ENCODE results near the gene MRPS30.
"Not testable (repeated sequence)": the region's sequence is repeated elsewhere in the genome, so short reads cannot be mapped to it uniquely, and the experiment has no call there.

Gene MRPS30

DNA sequence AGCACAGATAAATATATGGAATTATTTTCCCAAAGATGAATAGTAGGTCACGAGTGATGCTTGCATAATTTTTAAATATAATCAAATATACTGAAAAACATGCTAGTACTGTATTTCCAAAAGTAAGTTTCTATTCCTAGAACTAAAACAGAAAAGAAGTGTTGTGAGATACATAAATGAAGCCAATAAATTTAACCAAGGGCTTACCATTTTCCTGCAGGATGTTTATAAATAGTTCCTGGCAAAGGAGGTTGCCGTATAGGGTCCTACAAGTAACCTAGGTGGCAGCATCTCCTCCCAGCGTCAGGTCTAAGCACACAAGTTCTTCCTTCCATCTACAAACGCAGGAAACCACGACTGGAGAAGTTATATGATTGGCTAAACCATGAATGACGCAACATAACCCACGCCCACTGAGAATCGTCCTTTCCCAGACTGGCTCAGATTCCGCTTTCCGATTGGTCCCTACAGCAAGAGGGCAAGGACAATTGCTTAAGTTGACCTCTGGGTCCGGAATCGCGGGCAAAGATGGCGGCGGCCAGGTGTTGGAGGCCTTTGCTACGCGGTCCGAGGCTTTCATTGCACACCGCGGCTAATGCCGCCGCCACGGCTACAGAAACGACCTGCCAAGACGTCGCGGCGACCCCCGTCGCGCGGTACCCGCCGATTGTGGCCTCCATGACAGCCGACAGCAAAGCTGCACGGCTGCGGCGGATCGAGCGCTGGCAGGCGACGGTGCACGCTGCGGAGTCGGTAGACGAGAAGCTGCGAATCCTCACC lies at the start of gene MRPS30:
Gene MRPS30, plus strand, starts transcription at position 513 of the 780 bp plus-strand sequence. Its CDS starts 16 bp downstream, at position 529.
- peak; percentile 98 for DNase-seq

DNA sequence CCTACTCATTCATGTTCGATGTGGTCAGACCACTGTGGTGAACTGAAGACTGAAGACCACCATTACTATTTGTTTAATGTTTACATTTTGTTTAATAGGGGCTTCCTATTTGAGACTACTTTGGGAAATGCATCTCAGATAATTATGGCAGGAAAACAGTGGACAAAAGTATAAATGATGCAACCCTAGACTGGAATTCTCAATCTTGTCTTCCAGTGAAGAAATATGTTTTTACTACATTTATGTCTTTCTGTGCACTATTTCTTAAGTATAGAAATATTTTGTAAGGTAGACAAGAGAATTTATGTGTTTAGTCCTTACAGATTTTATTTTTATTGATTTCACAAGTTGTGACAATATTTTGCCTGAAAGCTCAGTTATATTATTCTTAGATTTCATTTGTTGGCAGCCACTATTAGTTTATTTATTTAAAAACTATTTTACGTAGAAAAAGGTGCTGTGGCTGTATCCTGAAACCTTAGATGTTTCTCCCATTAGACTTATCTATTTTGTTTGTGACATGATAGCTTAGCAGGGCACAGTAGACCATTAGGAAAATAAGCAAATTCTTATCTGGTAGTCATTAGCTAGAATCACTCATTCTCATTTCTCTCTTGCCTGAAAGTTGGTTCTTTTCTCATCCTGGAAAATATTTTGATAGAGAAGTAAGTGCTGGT lies 39.4 kb upstream of the MRPS30 start:
- DNase-seq: no peak

GRCh38 chr5:44769877-44770209 lies 38.9 kb upstream of the MRPS30 start:
- no peak for DNase-seq

GRCh38 chr5:44770780-44771717 lies 37.7 kb upstream of the MRPS30 start:
- no peak for DNase-seq

DNA sequence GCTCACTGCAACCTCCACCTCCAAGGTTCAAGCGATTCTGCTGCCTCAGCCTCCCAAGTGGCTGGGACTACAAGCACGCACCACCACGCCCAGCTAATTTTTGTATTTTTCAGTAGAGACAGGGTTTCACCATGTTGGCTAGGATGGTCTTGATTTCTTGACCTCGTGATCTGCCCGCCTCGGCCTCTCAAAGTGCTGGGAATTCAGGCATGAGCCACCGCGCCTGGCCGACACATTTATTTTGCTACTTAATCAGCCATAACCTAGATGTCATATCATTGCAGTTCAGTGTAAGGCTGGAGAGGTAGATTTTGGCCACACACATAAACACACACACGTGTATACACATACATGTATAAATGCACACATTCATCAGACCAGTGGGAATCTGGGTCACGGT lies 36.4 kb upstream of the MRPS30 start:
- DNase-seq: not testable (repeated sequence)

GRCh38 chr5:44774279-44774880 lies 34.4 kb upstream of the MRPS30 start:
- no peak for DNase-seq

DNA sequence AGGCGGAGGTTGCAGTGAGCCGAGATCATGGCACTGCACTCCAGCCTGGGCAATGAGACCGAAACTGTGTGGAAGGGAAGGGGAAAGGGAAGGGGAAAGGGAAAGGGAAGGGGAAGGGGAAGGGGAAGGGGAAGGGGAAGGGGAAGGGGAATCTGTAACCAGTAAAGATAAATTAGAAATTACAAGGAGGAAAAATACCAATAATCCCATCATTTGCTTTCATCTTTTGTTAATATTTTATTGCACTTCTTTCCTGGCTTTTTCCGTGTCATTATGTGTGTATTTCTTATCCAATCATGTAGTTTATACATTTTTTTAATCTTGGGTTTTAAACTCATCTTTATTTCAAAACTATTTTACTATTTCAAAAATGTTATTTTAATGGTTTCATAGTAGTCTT lies 29.6 kb upstream of the MRPS30 start:
- no peak for DNase-seq

DNA sequence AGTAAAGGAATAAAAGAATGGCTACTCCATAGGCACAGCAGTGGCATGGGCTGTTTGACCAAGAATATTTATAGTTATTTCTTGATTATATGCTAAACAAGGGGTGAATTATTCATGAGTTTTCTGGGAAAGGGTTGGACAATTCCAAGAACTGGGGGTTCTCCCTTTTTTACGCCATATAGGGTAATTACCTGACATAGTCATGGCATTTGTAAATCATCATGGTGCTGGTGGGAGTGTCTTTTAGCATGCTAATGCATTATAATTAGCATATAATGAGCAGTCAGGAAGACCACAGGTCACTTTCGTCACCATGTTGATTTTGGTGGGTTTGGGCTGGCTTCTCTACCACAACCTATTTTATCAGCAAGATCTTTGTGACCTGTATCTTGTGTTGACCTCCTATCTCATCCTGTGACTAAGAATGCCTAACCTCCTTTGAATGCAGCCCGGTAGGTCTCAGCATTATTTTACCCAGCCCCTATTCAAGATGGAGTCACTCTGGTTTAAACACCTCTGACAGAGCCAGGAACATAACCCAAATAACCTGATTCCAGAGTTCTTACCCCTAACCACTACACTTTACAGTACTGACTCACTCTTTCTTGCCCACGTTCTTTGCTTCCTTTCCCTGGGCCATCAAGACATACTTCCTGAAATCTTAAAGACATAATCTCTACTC lies 25.0 kb upstream of the MRPS30 start:
- DNase-seq: no peak

DNA sequence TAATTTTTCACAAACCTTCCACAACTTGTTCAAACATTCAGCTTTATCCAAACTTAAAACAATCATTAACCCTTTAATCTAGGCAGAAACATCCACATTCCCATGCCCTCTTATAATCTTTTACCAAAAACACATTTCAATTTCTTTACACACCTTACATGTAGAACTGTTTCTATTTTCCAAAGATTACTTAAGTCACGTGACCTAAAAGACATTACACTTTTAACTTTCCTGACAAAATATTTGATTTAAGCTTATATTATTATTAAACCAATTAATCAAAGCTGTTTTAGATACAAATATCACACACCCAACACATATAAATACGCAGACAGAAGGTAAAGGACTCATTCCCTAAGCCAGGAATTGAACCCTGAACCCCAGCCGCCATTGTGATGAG lies 21.0 kb upstream of the MRPS30 start:
- DNase-seq: no peak

GRCh38 chr5:44789372-44789995 lies 19.3 kb upstream of the MRPS30 start:
- DNase-seq: not testable (repeated sequence)

- not testable (repeated sequence) for DNase-seq
Measured at GRCh38 chr5:44792031-44792673, 16.6 kb upstream of the MRPS30 start.

DNA sequence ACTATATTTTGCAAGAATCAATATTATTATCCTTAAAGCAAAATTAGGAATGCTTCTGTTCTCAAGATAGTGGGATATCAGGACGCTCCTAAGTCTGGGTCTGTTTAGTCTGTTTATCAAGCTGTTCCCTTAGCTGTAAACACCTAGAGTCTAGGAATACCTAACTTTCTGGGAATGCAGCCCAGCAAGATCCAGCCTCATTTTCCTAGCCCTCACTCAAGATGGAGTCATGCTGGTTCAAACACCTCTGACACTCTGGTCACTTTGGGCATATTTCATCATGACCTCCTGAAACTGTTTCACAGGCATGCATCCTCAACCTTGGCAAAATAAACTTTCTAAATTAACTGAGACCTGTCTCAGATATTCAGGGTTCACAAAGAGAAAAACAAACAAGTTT lies 14.4 kb upstream of the MRPS30 start:
- no peak for DNase-seq

DNA sequence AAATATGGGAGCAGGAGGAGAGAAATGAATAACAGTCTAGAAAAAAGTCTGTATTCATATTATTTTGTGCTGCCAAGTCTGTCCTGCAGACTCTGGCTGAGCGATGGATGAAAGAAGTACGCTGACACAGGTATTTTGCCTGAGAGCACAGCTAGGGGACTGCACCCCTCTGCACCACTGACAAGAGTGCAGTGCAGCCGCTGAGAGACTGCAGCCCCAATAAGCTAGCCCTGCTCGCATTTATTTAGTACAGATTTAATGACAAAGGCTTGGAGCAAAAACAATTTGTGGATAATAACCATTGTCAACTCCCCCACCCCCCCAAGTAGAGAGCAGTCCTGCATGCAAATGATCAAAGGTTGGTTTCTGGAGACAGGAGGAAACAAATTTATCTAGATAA lies 13.3 kb upstream of the MRPS30 start:
- no peak for DNase-seq

DNA sequence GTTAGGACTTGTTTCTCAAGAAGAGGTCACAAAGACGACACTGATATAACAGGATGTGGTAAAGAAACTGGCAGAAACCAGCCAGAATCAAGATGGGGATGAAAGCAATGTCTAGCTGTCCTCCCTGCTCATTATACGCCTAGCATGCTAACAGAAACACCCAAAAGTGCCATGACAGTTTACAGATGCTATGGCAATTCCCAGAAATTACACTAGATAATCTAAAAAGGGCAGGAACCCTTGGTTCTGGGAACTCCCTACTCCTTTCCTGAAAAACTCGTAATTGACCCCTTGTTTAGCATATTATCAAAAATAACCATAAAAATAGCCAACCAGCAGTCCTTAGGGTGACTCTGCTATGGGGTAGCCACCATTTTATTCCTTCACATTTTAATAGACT lies 10.9 kb upstream of the MRPS30 start:
- no peak for DNase-seq

DNA sequence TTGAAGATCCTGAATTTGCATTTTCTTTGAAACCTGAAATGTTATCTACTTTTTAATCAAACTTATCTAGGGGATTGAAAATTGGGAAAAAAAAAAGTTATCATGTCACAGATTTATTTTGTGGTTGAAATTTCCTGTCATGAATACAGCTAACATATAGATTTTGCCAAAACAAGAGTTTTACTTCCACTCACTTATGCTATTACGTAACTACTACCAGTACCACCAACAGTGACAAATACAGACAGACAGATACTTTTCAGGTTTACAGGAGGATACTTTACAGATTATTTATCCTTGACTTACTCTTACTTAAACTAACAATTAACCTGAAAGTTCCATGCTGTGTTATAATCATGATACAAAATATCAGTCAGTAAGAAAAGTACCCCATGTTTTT lies 6.8 kb upstream of the MRPS30 start:
- DNase-seq: no peak

- no peak for DNase-seq
Measured at GRCh38 chr5:44806608-44807007, 2.1 kb upstream of the MRPS30 start.

- DNase-seq: no peak
Measured at GRCh38 chr5:44807269-44807668, 1.5 kb upstream of the MRPS30 start.

GRCh38 chr5:44809215-44809955 lies 638 bp downstream of the MRPS30 start:
- no peak for DNase-seq

DNA sequence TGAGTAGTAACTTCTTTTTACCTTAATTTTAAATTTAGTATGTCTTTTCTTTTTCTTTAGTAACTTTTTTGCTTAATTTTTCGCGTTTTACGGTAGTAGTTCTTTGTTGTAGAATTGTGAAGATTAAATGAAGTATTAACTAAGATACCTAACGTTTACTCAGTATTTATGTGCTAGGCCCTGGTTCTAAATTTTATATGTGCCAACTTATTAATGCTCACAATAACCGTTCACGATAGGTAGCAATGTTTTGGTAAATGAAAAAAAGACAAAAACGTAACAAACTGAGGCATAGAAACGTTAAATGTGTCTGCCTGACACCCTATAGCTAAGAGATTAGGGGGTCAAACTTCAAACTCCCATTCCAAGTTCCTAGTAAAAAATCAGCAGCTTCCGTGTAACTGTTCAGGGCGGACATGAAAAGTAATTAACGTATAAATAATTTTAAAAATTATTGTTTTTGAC lies 1.2 kb downstream of the MRPS30 start:
- DNase-seq: no peak

DNA sequence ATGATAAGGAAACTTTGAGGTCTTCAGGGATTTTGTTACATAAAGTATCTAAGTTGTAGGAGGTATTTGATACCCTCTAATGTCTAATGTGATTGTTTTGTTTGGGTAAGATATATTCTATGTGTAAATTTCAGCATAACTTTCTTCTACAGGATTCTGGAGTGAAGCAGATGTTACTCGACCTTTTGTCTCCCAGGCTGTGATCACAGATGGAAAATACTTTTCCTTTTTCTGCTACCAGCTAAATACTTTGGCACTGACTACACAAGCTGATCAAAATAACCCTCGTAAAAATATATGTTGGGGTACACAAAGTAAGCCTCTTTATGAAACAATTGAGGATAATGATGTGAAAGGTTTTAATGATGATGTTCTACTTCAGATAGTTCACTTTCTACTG lies 6.0 kb downstream of the MRPS30 start:
- no peak for DNase-seq

DNA sequence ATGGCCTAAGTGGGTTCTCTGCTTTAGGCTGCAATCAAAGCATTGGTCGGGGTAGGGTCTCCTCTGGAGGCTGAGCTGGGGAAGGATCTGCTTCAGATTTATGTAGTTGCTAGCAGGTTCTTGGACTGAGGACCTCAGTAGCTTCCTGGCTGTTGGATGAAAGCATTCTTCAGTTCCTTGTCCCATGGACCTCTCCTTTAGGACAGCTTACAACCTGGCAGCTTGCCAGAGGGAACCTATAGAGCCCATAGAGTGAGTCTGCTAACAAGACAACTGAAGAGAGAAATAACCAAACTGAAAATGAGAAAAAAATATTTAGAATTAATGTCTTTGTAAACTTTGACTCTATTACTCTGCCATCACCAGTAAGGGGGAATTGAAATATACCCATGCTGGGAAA lies 12.4 kb downstream of the MRPS30 start:
- DNase-seq: no peak
